PC-3 (cell line): ENCODE data around the gene GNG11.

ENCODE experiments used
- CTCF ChIP-seq: fragments of 300-600 bp; sonication (generic); conservative IDR thresholded peaks from 2 replicates; pipeline ENCODE4 v1.5.1; 2017; ENCODE audit warnings: antibody characterized with exemption, low read depth, mild to moderate bottlenecking, low read length
- EZH2 ChIP-seq: fragments of 300-600 bp; sonication (generic); IDR thresholded peaks from one replicate; pipeline ENCODE4 v1.6.1; 2017; ENCODE audit warnings: antibody characterized with exemption, mild to moderate bottlenecking, low read length; ENCODE audit not compliant: unreplicated experiment
- EZH2phosphoT487 ChIP-seq: fragments of 300-600 bp; sonication (generic); IDR thresholded peaks from 2 replicates; pipeline ENCODE4 v1.6.1; 2018; ENCODE audit warnings: mild to moderate bottlenecking, antibody characterized with exemption, low read length, borderline replicate concordance

- TF ChIP-seq CTCF (no peak), EZH2 (no peak), EZH2phosphoT487 (no peak)
These were observed 11.6 kb downstream of the GNG11 start for GRCh38 chr7:93933156-93933555.
